CD4-positive, alpha-beta memory T cell (primary cell): ENCODE results near the gene OR2AJ1. TPM values are rescaled to one million over a fixed set of nuclear protein-coding genes. Genes with fewer than 3 reads are reported as not detected.
"Not testable (repeated sequence)": the region's sequence is repeated elsewhere in the genome, so short reads cannot be mapped to it uniquely, and the experiment has no call there.

Source experiments
- CTCF ChIA-PET: fragments of 350-600 bp; sonication (Branson Sonifier 250); formaldehyde crosslinking; loops from one replicate; lab custom pipeline; 2021; ENCODE audit warnings: inconsistent platforms; ENCODE audit not compliant: partially characterized antibody; lab: Charles Lee
- POLR2A ChIA-PET: fragments of 350-600 bp; sonication (Branson Sonifier 250); formaldehyde crosslinking; loops from one replicate; lab custom pipeline; 2021; ENCODE audit not compliant: partially characterized antibody; lab: Charles Lee
- DNase-seq, 5 donors: peaks; one replicate each; pipeline versions ENCODE4 v3.0.0 to v3.0.0-alpha.2; 2020 to 2022; ENCODE audit warnings: mixed read lengths in 1 of 5
- H3K27ac ChIP-seq: one replicate; pipeline ENCODE4 v1.7.0; 2013; ENCODE audit warnings: low read depth, low read length
- H3K27me3 ChIP-seq: 2 replicates; pipeline ENCODE4 v1.7.0; 2013; ENCODE audit warnings: mild to moderate bottlenecking, low read length, moderate library complexity; ENCODE audit not compliant: insufficient read depth
- H3K36me3 ChIP-seq: 2 replicates; pipeline ENCODE4 v1.7.0; 2013; ENCODE audit warnings: mild to moderate bottlenecking, low read length, moderate library complexity; ENCODE audit not compliant: insufficient read depth
- H3K4me1 ChIP-seq: 2 replicates; pipeline ENCODE4 v1.7.0; 2013; ENCODE audit warnings: mild to moderate bottlenecking, low read length, moderate library complexity; ENCODE audit not compliant: insufficient read depth
- H3K4me3 ChIP-seq, 2 donors: one replicate each; pipeline ENCODE4 v1.7.0; 2013; ENCODE audit warnings: low read length in 2 of 2, mild to moderate bottlenecking in 1 of 2
- H3K9me3 ChIP-seq, 2 donors: one replicate each; pipeline ENCODE4 v1.7.0; 2013; ENCODE audit warnings: low read length in 2 of 2, control low read depth in 1 of 2; ENCODE audit not compliant: control insufficient read depth in 1 of 2
- H3K27ac Mint-ChIP-seq, 7 donors: one replicate each; pipeline ENCODE4 v1.8.0; 2020 to 2021; ENCODE audit warnings: mixed read lengths in 7 of 7, mild to moderate bottlenecking in 6 of 7, inconsistent platforms in 3 of 7, moderate library complexity in 3 of 7
- H3K27me3 Mint-ChIP-seq, 2 donors: one replicate each; pipeline ENCODE4 v1.8.0; 2020 to 2021; ENCODE audit warnings: mixed read lengths in 2 of 2
- H3K36me3 Mint-ChIP-seq, 2 donors: one replicate each; pipeline ENCODE4 v1.8.0; 2020 to 2021; ENCODE audit warnings: mixed read lengths in 2 of 2, inconsistent platforms in 1 of 2, mild to moderate bottlenecking in 1 of 2
- H3K4me1 Mint-ChIP-seq, 4 donors: one replicate each; pipeline ENCODE4 v1.8.0; 2020 to 2021; ENCODE audit warnings: mixed read lengths in 4 of 4, mild to moderate bottlenecking in 1 of 4
- H3K4me3 Mint-ChIP-seq, 8 donors: one replicate each; pipeline ENCODE4 v1.8.0; 2020 to 2021; ENCODE audit warnings: mixed read lengths in 8 of 8, mild to moderate bottlenecking in 7 of 8, moderate library complexity in 6 of 8, inconsistent platforms in 3 of 8
- H3K9me3 Mint-ChIP-seq, 8 donors: one replicate each; pipeline ENCODE4 v1.8.0; 2020 to 2021; ENCODE audit warnings: mixed read lengths in 8 of 8, mild to moderate bottlenecking in 5 of 8, inconsistent platforms in 3 of 8, moderate library complexity in 1 of 8
- intact Hi-C: fragments of 100-400 bp; cut with micrococcal nuclease; formaldehyde crosslinking; loops from one replicate; pipeline ENCODE4 v1.15.1; 2023
- polyA plus RNA-seq, 2 donors: library from polyadenylated mRNA; unstranded; fragments of 300-500 nt; fragmentation: Illumina TruSeq; gene quantifications; one replicate each; pipeline ENCODE4 v1.2.3, GENCODE V29; 2021
- total RNA-seq, 2 experiments: library from RNA; stranded (reverse); gene quantifications; one replicate each; pipeline ENCODE4 v1.2.3, GENCODE V29; 2021

Gene OR2AJ1
- total and polyA plus RNA-seq, 4 experiments from 2014 or later = not detected

GRCh38 chr1:247933989-247934388 lies 9.3 kb downstream of the OR2AJ1 start:
- Histone ChIP-seq H3K4me3 (no peak overlapping the region), H3K27ac (no peak overlapping the region), H3K4me1 (no peaks in the 10 kb centered on the region), H3K9me3 (no peaks in the 10 kb centered on the region), H3K36me3 (no peaks in the 10 kb centered on the region), H3K27me3 (no peaks in the 10 kb centered on the region)
- Mint-ChIP-seq H3K27ac (no peak overlapping the region), H3K27me3 (peaks cover 0 to 2% of the 10 kb centered on the region in 2 donors), H3K9me3 (peaks cover 0 to 12% (median 0%) of the 10 kb centered on the region in 8 donors), H3K4me3 (no peak overlapping the region), H3K4me1 (peaks cover 0 to 6% (median 2%) of the 10 kb centered on the region in 4 donors), H3K36me3 (no peaks in the 10 kb centered on the region)
- ChIA-PET CTCF (no interaction called here), POLR2A (no interaction called here)
- intact Hi-C loops = no loop called here
- no peak for DNase-seq

- H3K9me3 ChIP-seq = no peaks in the 10 kb centered on the region
- CTCF ChIA-PET = interaction anchor here (0.8 kb wide), 1 partner anchor 9 kb away, joined by 3 read pairs; no protein-coding TSS in a partner anchor
- Mint-ChIP-seq H3K9me3 (peaks cover 0 to 11% (median 0%) of the 10 kb centered on the region in 8 donors), H3K4me3 (peak overlapping the region in 2 of 8 donors; percentile 55 to 59), H3K27ac (no peak overlapping the region), H3K27me3 (peaks cover 0 to 2% of the 10 kb centered on the region in 2 donors), H3K4me1 (peaks cover 0 to 6% (median 4%) of the 10 kb centered on the region in 4 donors), H3K36me3 (no peaks in the 10 kb centered on the region)
- POLR2A ChIA-PET = no interaction called here
- no peak for DNase-seq
- H3K27me3 ChIP-seq = no peaks in the 10 kb centered on the region
- H3K4me3 ChIP-seq = no peak overlapping the region
- H3K4me1 ChIP-seq = no peaks in the 10 kb centered on the region
- intact Hi-C loops = no loop called here
- H3K36me3 ChIP-seq = no peaks in the 10 kb centered on the region
- no peak overlapping the region for H3K27ac ChIP-seq
These were observed 11.1 kb downstream of the OR2AJ1 start for GRCh38 chr1:247935781-247936180.

GRCh38 chr1:247936415-247936814 lies 11.7 kb downstream of the OR2AJ1 start:
- H3K4me3 Mint-ChIP-seq = peak overlapping the region in 4 of 8 donors; percentile 8 to 59 (median 40)
- peaks cover 0 to 11% (median 0%) of the 10 kb centered on the region in 8 donors for H3K9me3 Mint-ChIP-seq
- H3K4me1 ChIP-seq = no peaks in the 10 kb centered on the region
- H3K27me3 ChIP-seq = no peaks in the 10 kb centered on the region
- H3K27ac ChIP-seq = no peak overlapping the region
- DNase-seq = no peak
- no peaks in the 10 kb centered on the region for H3K36me3 Mint-ChIP-seq
- CTCF ChIA-PET = interaction anchor here (0.8 kb wide), 1 partner anchor 8 kb away, joined by 3 read pairs; no protein-coding TSS in a partner anchor
- no peaks in the 10 kb centered on the region for H3K9me3 ChIP-seq
- peaks cover 2 to 6% (median 4%) of the 10 kb centered on the region in 4 donors for H3K4me1 Mint-ChIP-seq
- peak overlapping the region in 1 of 7 donors; percentile 81 for H3K27ac Mint-ChIP-seq
- no peaks in the 10 kb centered on the region for H3K27me3 Mint-ChIP-seq
- intact Hi-C loops = no loop called here
- no peaks in the 10 kb centered on the region for H3K36me3 ChIP-seq
- POLR2A ChIA-PET = no interaction called here
- H3K4me3 ChIP-seq = no peak overlapping the region

GRCh38 chr1:247936965-247937734 lies 12.5 kb downstream of the OR2AJ1 start:
- H3K4me1 Mint-ChIP-seq, intact Hi-C loops, H3K27ac ChIP-seq, H3K4me1 ChIP-seq, H3K9me3 ChIP-seq, H3K27me3 Mint-ChIP-seq, H3K36me3 ChIP-seq, H3K36me3 Mint-ChIP-seq, POLR2A ChIA-PET, H3K27me3 ChIP-seq: not testable (repeated sequence)
- Mint-ChIP-seq H3K27ac (peak overlapping the region in 4 of 7 donors; percentile 30 to 81 (median 56)), H3K9me3 (peaks cover 0 to 11% (median 0%) of the 10 kb centered on the region in 8 donors), H3K4me3 (peak overlapping the region; percentile 49 to 91 (median 76))
- DNase-seq = peak; percentile 76 to 85 (median 83)
- CTCF ChIA-PET = interaction anchor here (1.1 kb wide), 1 partner anchor 31 kb away, joined by 4 read pairs; no protein-coding TSS in a partner anchor
- peak overlapping the region in 1 of 2 donors; percentile 36 for H3K4me3 ChIP-seq

- H3K36me3 ChIP-seq = no peaks in the 10 kb centered on the region
- H3K4me1 ChIP-seq = no peaks in the 10 kb centered on the region
- Mint-ChIP-seq H3K36me3 (no peaks in the 10 kb centered on the region), H3K4me3 (no peak overlapping the region), H3K9me3 (peaks cover 0 to 7% (median 2%) of the 10 kb centered on the region in 8 donors), H3K27ac (peak overlapping the region in 1 of 7 donors; percentile 48), H3K27me3 (no peaks in the 10 kb centered on the region), H3K4me1 (peaks cover 0 to 3% (median 1%) of the 10 kb centered on the region in 4 donors)
- no peaks in the 10 kb centered on the region for H3K27me3 ChIP-seq
- H3K4me3 ChIP-seq = no peak overlapping the region
- DNase-seq = no peak
- CTCF ChIA-PET = no interaction called here
- intact Hi-C loops = no loop called here
- H3K27ac ChIP-seq = no peak overlapping the region
- H3K9me3 ChIP-seq = no peaks in the 10 kb centered on the region
- POLR2A ChIA-PET = no interaction called here
These were observed 17.9 kb downstream of the OR2AJ1 start for GRCh38 chr1:247942624-247943023.

DNA sequence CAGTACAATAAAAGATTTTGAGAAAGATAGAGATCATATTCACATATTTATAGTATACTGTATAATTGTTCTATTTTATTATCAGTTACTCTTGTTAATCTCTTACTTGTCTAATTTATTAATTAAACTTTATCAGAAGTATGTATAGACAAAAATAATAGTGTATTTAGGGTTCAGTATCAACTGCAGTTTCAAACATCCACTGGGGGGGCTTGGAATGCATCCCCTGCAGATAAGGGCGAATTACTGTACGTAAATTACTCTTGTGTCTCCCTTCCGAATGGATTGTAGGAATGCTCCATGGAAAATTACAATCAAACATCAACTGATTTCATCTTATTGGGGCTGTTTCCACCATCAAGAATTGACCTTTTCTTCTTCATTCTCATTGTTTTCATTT lies 23.9 kb downstream of the OR2AJ1 start, which contains the start of gene OR2L8:
TSS of gene OR2L8 (plus strand) at position 301 of the 400 bp plus-strand sequence. CDS start at position 301, 0 bp downstream.
- Histone ChIP-seq H3K4me1 (no peaks in the 10 kb centered on the region), H3K36me3 (no peaks in the 10 kb centered on the region), H3K27me3 (no peaks in the 10 kb centered on the region), H3K4me3 (no peak within 1 kb of the TSS), H3K9me3 (no peaks in the 10 kb centered on the region), H3K27ac (no peak within 1 kb of the TSS)
- POLR2A ChIA-PET = no interaction called here
- Mint-ChIP-seq H3K4me1 (peaks cover 0 to 2% (median 0%) of the 10 kb centered on the region in 4 donors), H3K36me3 (peaks cover 0 to 2% of the 10 kb centered on the region in 2 donors), H3K4me3 (no peak within 1 kb of the TSS), H3K9me3 (peaks cover 0 to 17% (median 8%) of the 10 kb centered on the region in 8 donors), H3K27me3 (no peaks in the 10 kb centered on the region), H3K27ac (no peak within 1 kb of the TSS)
- intact Hi-C loops = no loop called here
- CTCF ChIA-PET = no interaction called here
- DNase-seq = no peak

GRCh38 chr1:247953408-247953807 lies 28.7 kb downstream of the OR2AJ1 start:
- H3K4me1 Mint-ChIP-seq = peaks cover 0 to 2% (median 0%) of the 10 kb centered on the region in 4 donors
- Histone ChIP-seq H3K27me3 (no peaks in the 10 kb centered on the region), H3K27ac (no peak overlapping the region), H3K4me1 (no peaks in the 10 kb centered on the region), H3K36me3 (no peaks in the 10 kb centered on the region), H3K9me3 (no peaks in the 10 kb centered on the region), H3K4me3 (no peak overlapping the region)
- H3K36me3 Mint-ChIP-seq = peaks cover 0 to 2% of the 10 kb centered on the region in 2 donors
- POLR2A ChIA-PET = no interaction called here
- CTCF ChIA-PET = no interaction called here
- H3K4me3 Mint-ChIP-seq = no peak overlapping the region
- DNase-seq = no peak
- peaks cover 0 to 14% (median 10%) of the 10 kb centered on the region in 8 donors for H3K9me3 Mint-ChIP-seq
- no peaks in the 10 kb centered on the region for H3K27me3 Mint-ChIP-seq
- intact Hi-C loops = no loop called here
- H3K27ac Mint-ChIP-seq = no peak overlapping the region
